Cardiac atrium fibroblast (primary cell): Measurements from ENCODE around the gene PRLR. TPM values are rescaled to one million over a fixed set of nuclear protein-coding genes. Genes with fewer than 3 reads are reported as not detected.

Experiments used
- total RNA-seq: library from RNA; depleted of rRNA; stranded (reverse); fragments of >200 nt; gene quantifications from 2 replicates; pipeline ENCODE4 v1.2.3, GENCODE V29; 2015

PRLR gene
- 0.81 TPM in 1 of 2 replicates, not detected in the other for total RNA-seq

GRCh38 chr5:35230038-35230611 is at the start of gene PRLR:
Gene PRLR, minus strand, starts transcription at chr5:35230487. Its CDS starts 140,867 bp downstream, at chr5:35089620.

DNA sequence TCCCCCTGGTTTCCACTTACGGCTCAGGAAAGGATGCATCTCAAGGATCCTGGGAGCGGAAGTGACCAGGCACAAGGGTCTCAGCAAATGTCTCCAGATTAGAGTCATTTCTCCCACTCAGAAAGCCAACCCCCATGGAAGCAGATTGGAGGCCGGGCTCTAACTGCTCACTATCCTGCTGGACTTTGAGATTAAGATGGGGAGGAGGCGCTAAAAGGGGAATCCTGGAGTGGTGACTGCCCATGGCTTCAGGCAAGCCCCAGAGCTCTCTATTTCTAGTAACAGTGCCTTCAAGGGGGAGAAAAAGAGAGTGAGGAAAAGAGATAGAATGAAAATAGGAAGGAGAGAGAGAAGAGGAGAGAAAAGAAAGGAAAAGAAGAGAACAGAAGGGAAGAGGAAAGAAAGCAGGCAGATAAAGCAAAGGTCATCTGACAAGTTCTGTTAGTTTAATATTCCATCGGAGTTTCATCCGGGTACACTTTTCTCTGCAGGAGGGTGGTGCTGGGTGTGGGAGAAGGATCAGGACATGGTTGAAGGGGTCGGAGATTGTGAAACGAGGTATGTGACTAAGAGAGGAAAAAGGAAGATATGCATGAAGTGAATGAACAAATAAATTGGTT is 182.4 kb downstream of the PRLR start, which contains the start of gene AGXT2:
Gene AGXT2, minus strand, starts transcription at position 165 of the 620 bp plus-strand sequence. Its CDS starts 57 bp downstream, at position 108.

Other genes with a start within 250 kb of the PRLR start
- not detected in 2 replicates for gene AGXT2, start 182.5 kb downstream of the PRLR start, total RNA-seq